ENCODE measurements around the gene TMEM39A.

Gene TMEM39A

GRCh38 chr3:119401503-119402440, 61.6 kb downstream of the TMEM39A start:
- no peak for TF ChIP-seq CTCF (IDR thresholded peaks at IDR 0.05; ENCODE audit: low read depth, low read length)
- no peak overlapping the region for H3K4me3 ChIP-seq (ENCODE audit: low read depth, low read length)

GRCh38 chr3:119401069-119401468, 62.3 kb downstream of the TMEM39A start:
- TF ChIP-seq CTCF (IDR thresholded peaks at IDR 0.05; ENCODE audit: low read depth, low read length) = no peak
- H3K4me3 ChIP-seq (ENCODE audit: low read depth, low read length) = no peak overlapping the region

GRCh38 chr3:119400466-119400865, 62.9 kb downstream of the TMEM39A start:
- no peak for TF ChIP-seq CTCF (IDR thresholded peaks at IDR 0.05; ENCODE audit: low read depth, low read length)
- no peak overlapping the region for H3K4me3 ChIP-seq (ENCODE audit: low read depth, low read length)

GRCh38 chr3:119396870-119397269, 66.5 kb downstream of the TMEM39A start:
- no peak for TF ChIP-seq CTCF (IDR thresholded peaks at IDR 0.05; ENCODE audit: low read depth, low read length)
- no peak overlapping the region for H3K4me3 ChIP-seq (ENCODE audit: low read depth, low read length)

- no peak for TF ChIP-seq CTCF (IDR thresholded peaks at IDR 0.05; ENCODE audit: low read depth, low read length)
- H3K4me3 ChIP-seq (ENCODE audit: low read depth, low read length) = no peak overlapping the region
Measured at GRCh38 chr3:119395923-119396358, 67.5 kb downstream of the TMEM39A start.

- TF ChIP-seq CTCF (IDR thresholded peaks at IDR 0.05; ENCODE audit: low read depth, low read length) = no peak
- no peak overlapping the region for H3K4me3 ChIP-seq (ENCODE audit: low read depth, low read length)
Measured at GRCh38 chr3:119388577-119388976, 74.8 kb downstream of the TMEM39A start.

GRCh38 chr3:119382134-119382533, 81.3 kb downstream of the TMEM39A start:
- TF ChIP-seq CTCF (IDR thresholded peaks at IDR 0.05; ENCODE audit: low read depth, low read length) = no peak
- no peak overlapping the region for H3K4me3 ChIP-seq (ENCODE audit: low read depth, low read length)

Data from WI38 (cell line).